GM19397 (cell line): ENCODE results near the gene SEC14L5.

ENCODE experiments used
- ATAC-seq: cut with Tn5 transposase; IDR thresholded peaks from one replicate; pipeline ENCODE4 v1.9.1; 2021; ENCODE audit warnings: mild to moderate bottlenecking, moderate library complexity; ENCODE audit not compliant: unreplicated experiment

Gene SEC14L5

GRCh38 chr16:5007256-5007655 lies 49.1 kb downstream of the SEC14L5 start:
- ATAC-seq, result no peak

DNA sequence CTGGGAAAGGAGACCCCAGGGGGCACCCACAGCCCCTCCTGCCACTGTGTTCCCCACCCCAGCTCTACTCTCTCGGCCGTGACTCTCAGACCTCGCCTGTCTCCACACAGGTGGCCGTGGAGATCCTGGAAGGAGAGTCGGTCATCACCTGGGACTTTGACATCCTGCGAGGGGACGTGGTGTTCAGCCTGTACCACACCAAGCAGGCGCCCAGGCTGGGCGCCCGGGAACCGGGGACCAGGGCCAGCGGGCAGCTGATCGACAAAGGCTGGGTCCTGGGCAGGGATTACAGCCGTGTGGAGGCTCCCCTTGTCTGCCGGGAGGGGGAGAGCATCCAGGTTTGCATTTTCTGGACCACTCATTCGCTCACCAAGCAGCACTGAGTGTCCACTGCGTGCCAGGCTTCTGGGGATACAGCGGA lies 50.2 kb downstream of the SEC14L5 start:
- ATAC-seq, result no peak

GRCh38 chr16:5010576-5011329 lies 52.6 kb downstream of the SEC14L5 start:
- ATAC-seq, result no peak

- ATAC-seq, result no peak
These were observed 53.5 kb downstream of the SEC14L5 start for GRCh38 chr16:5011637-5012036.

DNA sequence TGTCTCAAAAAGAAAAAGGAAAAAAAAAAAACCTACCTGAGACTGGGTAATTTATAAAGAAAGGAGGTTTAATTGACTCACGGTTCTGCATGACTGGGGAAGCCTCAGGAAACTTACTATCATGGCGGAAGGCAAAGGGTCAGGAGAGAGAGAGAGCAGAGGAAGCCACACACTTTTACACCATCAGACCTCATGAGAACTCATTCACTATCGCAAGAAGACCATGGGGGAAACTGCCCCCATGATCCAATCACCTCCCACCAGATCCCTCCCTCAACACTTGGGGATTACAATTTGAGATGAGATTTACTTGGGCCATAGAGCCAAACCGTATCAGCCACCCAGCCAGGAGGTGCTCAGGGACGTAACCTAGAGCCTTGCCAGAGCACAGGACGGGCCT lies 54.8 kb downstream of the SEC14L5 start:
- ATAC-seq, result no peak

GRCh38 chr16:5015351-5015750 lies 57.2 kb downstream of the SEC14L5 start:
- no peak for ATAC-seq

- no peak for ATAC-seq
These were observed 57.8 kb downstream of the SEC14L5 start for GRCh38 chr16:5015887-5016286.

DNA sequence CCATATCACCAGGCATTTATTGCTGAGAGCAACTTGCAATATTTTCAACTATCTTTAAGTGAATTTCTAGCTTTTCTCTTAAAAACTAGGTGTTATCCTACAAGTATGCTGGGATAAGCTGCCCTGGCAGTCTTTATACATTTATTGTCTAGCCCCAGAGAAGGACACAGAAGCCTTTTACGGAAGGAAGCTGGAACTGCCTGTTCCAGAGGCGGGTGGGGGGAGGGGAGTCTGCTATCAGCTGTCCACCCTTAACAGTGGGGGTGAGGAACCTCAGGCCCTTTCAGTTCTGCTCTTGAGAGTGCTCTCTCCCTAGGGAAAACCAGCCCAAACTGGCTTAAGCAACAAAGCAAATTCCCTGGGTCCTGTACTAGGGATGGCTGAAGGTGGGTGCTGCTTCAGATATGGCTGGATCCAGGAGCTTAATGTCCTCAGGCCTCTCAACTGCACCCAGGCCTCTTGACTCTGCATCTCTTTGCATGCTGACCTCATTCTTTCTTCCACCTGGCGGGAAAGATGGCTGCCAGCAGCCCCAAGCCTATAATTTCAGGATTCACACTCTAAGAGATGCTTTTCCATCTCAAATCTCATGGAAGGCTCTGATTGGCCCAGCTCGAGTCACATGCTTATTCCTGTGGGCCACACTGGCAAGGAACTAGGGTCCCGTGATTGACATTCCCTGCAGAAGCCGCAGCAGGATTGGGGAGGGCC lies 59.0 kb downstream of the SEC14L5 start:
- no peak for ATAC-seq

DNA sequence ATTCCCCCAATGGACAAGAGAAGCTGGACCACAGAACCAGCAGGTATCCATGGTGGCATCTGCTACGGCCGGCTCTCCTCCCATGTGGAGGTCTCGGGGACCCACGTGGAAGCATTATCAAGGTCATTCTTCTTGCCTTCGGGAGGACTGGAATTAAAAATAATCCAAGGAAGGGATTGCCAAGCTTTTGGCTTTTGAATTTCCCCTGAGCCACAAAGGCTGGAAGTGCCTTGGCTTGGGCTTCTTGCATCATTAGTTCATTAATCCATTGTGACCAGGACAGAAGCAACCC lies 59.5 kb downstream of the SEC14L5 start:
- no peak for ATAC-seq

DNA sequence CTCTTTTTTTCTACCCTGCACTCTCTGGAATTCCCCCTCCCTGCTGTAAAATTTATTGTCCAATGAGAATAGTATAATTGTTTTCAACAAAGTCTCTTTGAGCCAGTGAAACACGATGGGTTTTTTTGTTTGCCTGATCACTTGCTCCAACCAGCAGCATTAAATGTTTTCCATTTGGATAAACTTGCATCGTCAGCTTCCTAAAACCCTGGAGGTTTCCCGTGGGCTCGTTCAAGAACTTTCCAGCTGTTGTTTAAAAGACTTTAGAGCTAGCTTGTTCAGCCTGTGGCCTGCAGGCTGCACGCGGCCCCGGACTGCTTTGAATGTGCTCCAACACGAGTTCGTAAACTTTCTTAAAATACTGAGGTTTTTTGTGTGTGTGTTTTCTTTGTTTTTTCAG lies 60.7 kb downstream of the SEC14L5 start:
- ATAC-seq, result no peak

- ATAC-seq, result no peak
These were observed 61.6 kb downstream of the SEC14L5 start for GRCh38 chr16:5019775-5020174.

DNA sequence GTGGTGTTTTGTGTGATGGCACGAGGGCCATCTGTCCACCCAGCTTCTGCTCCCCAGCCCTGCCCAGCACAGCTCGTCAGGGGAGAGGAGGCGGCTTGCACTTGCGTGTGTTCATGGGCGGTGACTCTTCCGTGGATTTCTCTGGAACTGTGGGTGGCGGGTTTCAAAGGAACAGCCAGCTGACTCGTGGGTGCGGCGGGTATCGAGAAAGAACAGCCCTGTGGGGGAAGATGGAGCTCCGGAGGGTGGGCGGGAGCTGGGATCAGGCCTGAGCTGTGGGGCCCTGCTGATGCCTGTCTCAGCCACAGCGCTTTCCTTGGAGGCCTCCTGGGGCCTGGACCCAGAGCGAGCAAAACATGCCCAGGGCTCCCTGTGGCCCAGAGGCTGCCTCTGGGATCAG lies 62.4 kb downstream of the SEC14L5 start:
- no peak for ATAC-seq

GRCh38 chr16:5022521-5022920 lies 64.4 kb downstream of the SEC14L5 start:
- no peak for ATAC-seq

GRCh38 chr16:5024632-5025031 lies 66.5 kb downstream of the SEC14L5 start:
- no peak for ATAC-seq

- no peak for ATAC-seq
These were observed 67.1 kb downstream of the SEC14L5 start for GRCh38 chr16:5025171-5025632.

DNA sequence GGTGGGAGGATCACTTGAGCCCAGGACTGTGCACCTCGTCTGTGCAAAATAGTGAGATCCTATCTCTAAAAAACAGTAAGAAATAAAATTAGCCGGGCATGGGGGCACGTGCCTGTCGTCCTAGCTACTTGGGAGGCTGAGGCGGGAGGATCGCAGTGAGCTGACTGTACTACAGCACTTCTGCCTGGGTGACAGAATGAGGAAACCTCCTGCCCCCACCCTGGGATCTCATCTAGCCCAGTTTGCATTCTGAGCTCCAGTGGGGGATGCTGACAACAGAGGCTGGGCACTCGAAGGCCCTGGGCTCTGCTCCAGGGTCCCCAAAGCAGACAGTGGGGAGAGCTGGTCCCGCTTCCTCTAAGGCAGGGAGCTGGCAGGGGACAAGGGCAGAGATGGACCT lies 68.5 kb downstream of the SEC14L5 start:
- no peak for ATAC-seq

DNA sequence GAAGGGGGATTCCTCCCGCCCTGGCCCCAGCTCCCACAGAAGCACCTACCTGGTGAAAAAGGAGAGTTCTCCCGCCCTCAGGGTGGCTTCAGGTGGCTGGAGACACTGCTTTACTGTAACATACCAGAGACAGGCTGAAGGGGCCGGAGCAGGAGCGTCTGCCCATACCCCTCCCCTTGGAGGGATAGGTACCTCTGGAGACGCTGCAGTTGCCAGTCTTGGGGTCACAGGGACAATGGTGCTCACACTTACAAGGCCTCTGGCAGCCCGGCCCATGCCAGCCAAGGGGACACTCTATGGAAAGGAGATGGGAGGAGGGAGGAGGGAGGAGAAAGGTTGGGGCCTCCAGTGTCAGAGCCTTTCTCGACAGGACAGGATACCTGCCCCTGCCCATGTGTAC lies 69.0 kb downstream of the SEC14L5 start:
- no peak for ATAC-seq

- ATAC-seq, result no peak
These were observed 69.6 kb downstream of the SEC14L5 start for GRCh38 chr16:5027575-5028235.

GRCh38 chr16:5028950-5029475 lies 70.9 kb downstream of the SEC14L5 start:
- ATAC-seq, result no peak

- no peak for ATAC-seq
These were observed 72.2 kb downstream of the SEC14L5 start for GRCh38 chr16:5030251-5030870.

DNA sequence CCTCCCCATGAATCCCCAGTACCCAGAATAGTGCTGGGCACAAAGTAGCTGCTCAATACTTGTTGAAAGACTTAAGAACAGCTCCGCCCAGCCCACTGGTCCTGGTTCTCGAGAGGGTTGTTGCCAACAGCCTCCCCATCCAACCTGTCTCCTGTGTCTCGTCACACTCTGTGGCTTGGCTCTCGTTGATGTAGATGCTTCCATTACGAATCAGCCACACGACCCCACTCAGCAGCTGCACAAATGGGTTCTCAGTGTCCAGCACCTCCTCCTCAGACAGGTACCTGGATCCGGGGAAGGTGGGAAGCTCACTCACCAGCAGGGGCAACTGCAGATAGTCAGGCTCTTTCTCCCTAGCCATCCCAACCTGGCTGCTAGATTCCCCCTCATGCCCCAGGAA lies 73.5 kb downstream of the SEC14L5 start:
- ATAC-seq, result no peak
